Measurements from ENCODE around the gene APMAP. TPM values are rescaled to one million over a fixed set of nuclear protein-coding genes. Genes with fewer than 3 reads are reported as not detected.

Gene APMAP
- total and polyA plus RNA-seq, 10 donors: 26.5 to 104 (median 65.3) TPM

GRCh38 chr20:24914388-24915241, 77.9 kb downstream of the APMAP start:
- WGBS, 5 donors: 77 to 88% (median 83%) methylated on average over 11 to 14 of the region's 14 CpGs
- intact Hi-C loops (cut with DNase I; ENCODE audit: low total_unique reads): loop anchor here (10.0 kb wide), 1 partner anchor 760 kb away; no protein-coding TSS in a partner anchor

GRCh38 chr20:24913076-24913628, 79.4 kb downstream of the APMAP start:
- Histone ChIP-seq H3K27me3 (replicated peaks in 1 of 7) (peaks cover 0 to 10% (median 0%) of the 10 kb centered on the region in 7 donors), H3K9me3 (peaks cover 0 to 16% (median 13%) of the 10 kb centered on the region in 8 donors), H3K27ac (no peak overlapping the region), H3K36me3 (no peaks in the 10 kb centered on the region), H3K4me3 (no peak overlapping the region), H3K4me1 (peaks cover 0 to 6% (median 2%) of the 10 kb centered on the region in 6 donors)
- no peak for DNase-seq
- TF ChIP-seq POLR2A (IDR thresholded peaks at IDR 0.05): no peak
- no peak for TF ChIP-seq POLR2AphosphoS5 (IDR thresholded peaks at IDR 0.05)
- TF ChIP-seq CTCF (IDR thresholded peaks at IDR 0.05 in 8 of 11, conservative IDR thresholded peaks at IDR 0.05 in 3 of 11): no peak
- intact Hi-C loops (cut with DNase I; ENCODE audit: low total_unique reads): loop anchor here (10.0 kb wide), 1 partner anchor 758 kb away; no protein-coding TSS in a partner anchor
- WGBS, 5 donors: 85 to 94% (median 90%) methylated on average over 9 of the region's 9 CpGs

More at GRCh38 chr20:24914388-24915241, 77.9 kb downstream of the APMAP start:
- H3K4me1 ChIP-seq: peaks cover 0 to 13% (median 7%) of the 10 kb centered on the region in 6 donors
- no peak overlapping the region for H3K27ac ChIP-seq
- no peak overlapping the region for H3K4me3 ChIP-seq
- no peaks in the 10 kb centered on the region for H3K36me3 ChIP-seq
- H3K9me3 ChIP-seq: peaks cover 0 to under 1% (median 0%) of the 10 kb centered on the region in 8 donors
- no peak for DNase-seq
- H3K27me3 ChIP-seq (replicated peaks in 1 of 7): peaks cover 0 to 12% (median 0%) of the 10 kb centered on the region in 7 donors
- no peak for TF ChIP-seq POLR2AphosphoS5 (IDR thresholded peaks at IDR 0.05)
- TF ChIP-seq POLR2A (IDR thresholded peaks at IDR 0.05): no peak
- no peak for TF ChIP-seq CTCF (IDR thresholded peaks at IDR 0.05 in 8 of 11, conservative IDR thresholded peaks at IDR 0.05 in 3 of 11)

Small RNA genes lying within 50 kb of the gene (small RNA-seq; reads per million reads assigned to genes)
- gene RNU6-1257P: 0 reads per million in 4 donors

Other genes with a start within 250 kb of the APMAP start
- gene CST7, start 43.5 kb downstream of the APMAP start, total RNA-seq: 100 to 1,000 TPM in 3 of 7 donors, 10 to 100 TPM in 4; 51.4 to 298 (median 95.5) TPM
- 10 to 100 TPM; 23.1 to 51.6 (median 37.2) TPM for gene CST7, start 43.5 kb downstream of the APMAP start, polyA plus RNA-seq
- 10 to 100 TPM; 34.0 to 50.8 (median 41.3) TPM for gene ACSS1, start 65.4 kb upstream of the APMAP start, total RNA-seq
- 10 to 100 TPM; 20.3 to 26.8 (median 26.3) TPM for gene ACSS1, start 65.4 kb upstream of the APMAP start, polyA plus RNA-seq
- gene VSX1, start 89.4 kb upstream of the APMAP start, total RNA-seq: not detected
- gene VSX1, start 89.4 kb upstream of the APMAP start, polyA plus RNA-seq: not detected
- gene ENTPD6, start 203.0 kb upstream of the APMAP start, total RNA-seq: 10 to 100 TPM; 31.6 to 49.6 (median 35.7) TPM
- gene ENTPD6, start 203.0 kb upstream of the APMAP start, polyA plus RNA-seq: 10 to 100 TPM; 23.0 to 42.0 (median 33.6) TPM